CD14-positive monocyte (primary cell): ENCODE results near the gene D2HGDH. TPM values are rescaled to one million over a fixed set of nuclear protein-coding genes. Genes with fewer than 3 reads are reported as not detected.

Source experiments
- DNase-seq, 3 donors: peaks; one replicate each; pipeline ENCODE4 v3.0.0-alpha.2; 2011 to 2022
- H2AFZ ChIP-seq: 2 replicates; pipeline ENCODE4 v1.6.0; 2012; ENCODE audit warnings: mild to moderate bottlenecking, low read depth, low read length, inconsistent platforms; ENCODE audit not compliant: insufficient read depth, poor library complexity, severe bottlenecking
- H3K27ac ChIP-seq, 2 donors: 1 replicate in 1 of 2; 2 replicates in 1 of 2; pipeline ENCODE4 v1.5.1; 2012 to 2013; ENCODE audit warnings: low read length in 2 of 2, control low read depth in 1 of 2, inconsistent platforms in 1 of 2, low read depth in 1 of 2, mild to moderate bottlenecking in 1 of 2
- H3K27me3 ChIP-seq, 2 donors: one replicate each; pipeline versions ENCODE4 v1.6.0 to v1.6.1; 2011 to 2013; ENCODE audit warnings: low read length in 2 of 2; ENCODE audit not compliant: control insufficient read depth in 2 of 2, insufficient read depth in 2 of 2
- H3K36me3 ChIP-seq, 2 donors: replicated peaks in 1 of 2; 1 replicate in 1 of 2; 2 replicates in 1 of 2; pipeline versions ENCODE4 v1.5.1 to v1.6.1; 2012 to 2013; ENCODE audit warnings: low read length in 2 of 2, control low read depth in 1 of 2, inconsistent platforms in 1 of 2, mild to moderate bottlenecking in 1 of 2; ENCODE audit not compliant: insufficient read depth in 2 of 2, control insufficient read depth in 1 of 2
- H3K4me1 ChIP-seq, 2 donors: 1 replicate in 1 of 2; 2 replicates in 1 of 2; pipeline versions ENCODE4 v1.5.1 to v1.6.1; 2012 to 2013; ENCODE audit warnings: low read length in 2 of 2, control low read depth in 1 of 2, inconsistent platforms in 1 of 2, mild to moderate bottlenecking in 1 of 2, moderate library complexity in 1 of 2; ENCODE audit not compliant: insufficient read depth in 2 of 2, control insufficient read depth in 1 of 2
- H3K4me2 ChIP-seq: replicated peaks from 2 replicates; pipeline ENCODE3; 2012; ENCODE audit warnings: low read length, moderate library complexity, mild to moderate bottlenecking; ENCODE audit not compliant: poor library complexity, severe bottlenecking; ENCODE audit errors: extremely low read depth
- H3K4me3 ChIP-seq, 3 experiments: fragments of 200-600 bp in 1 of 3; sonication (generic) in 1 of 3; replicated peaks in 1 of 3; 1 replicate in 2 of 3; 2 replicates in 1 of 3; pipeline ENCODE4 v1.5.1; 2011 to 2013; ENCODE audit warnings: low read length in 3 of 3, mild to moderate bottlenecking in 3 of 3, control low read depth in 2 of 3, low read depth in 2 of 3, inconsistent platforms in 1 of 3, moderate library complexity in 1 of 3
- H3K79me2 ChIP-seq: 2 replicates; pipeline ENCODE4 v1.6.0; 2012; ENCODE audit warnings: mild to moderate bottlenecking, control low read depth, inconsistent platforms, low read length, moderate library complexity; ENCODE audit not compliant: insufficient read depth
- H3K9ac ChIP-seq: 2 replicates; pipeline ENCODE4 v1.6.0; 2017; ENCODE audit warnings: low read length, mild to moderate bottlenecking; ENCODE audit not compliant: insufficient read depth, poor library complexity, severe bottlenecking
- H3K9me3 ChIP-seq, 2 donors: replicated peaks in 1 of 2; 1 replicate in 1 of 2; 2 replicates in 1 of 2; pipeline versions ENCODE4 v1.5.1 to v1.6.1; 2012 to 2013; ENCODE audit warnings: low read length in 2 of 2, control low read depth in 1 of 2; ENCODE audit not compliant: control insufficient read depth in 1 of 2, insufficient read depth in 1 of 2
- H4K20me1 ChIP-seq: 2 replicates; pipeline ENCODE4 v1.6.0; 2012; ENCODE audit warnings: mild to moderate bottlenecking, low read length, control low read depth, moderate library complexity; ENCODE audit not compliant: insufficient read depth
- H3K27ac Mint-ChIP-seq, 7 donors: one replicate each; pipeline ENCODE4 v1.8.0; 2020; ENCODE audit warnings: mild to moderate bottlenecking in 7 of 7, mixed read lengths in 7 of 7, moderate library complexity in 6 of 7, inconsistent platforms in 2 of 7
- H3K27me3 Mint-ChIP-seq, 3 donors: one replicate each; pipeline ENCODE4 v1.8.0; 2021 to 2022; ENCODE audit warnings: low read depth in 3 of 3, mild to moderate bottlenecking in 3 of 3, mixed read lengths in 3 of 3, moderate library complexity in 3 of 3, inconsistent platforms in 1 of 3
- H3K36me3 Mint-ChIP-seq, 2 donors: one replicate each; pipeline ENCODE4 v1.8.0; 2020; ENCODE audit warnings: mixed read lengths in 2 of 2, inconsistent platforms in 1 of 2, mild to moderate bottlenecking in 1 of 2
- H3K4me1 Mint-ChIP-seq: one replicate; pipeline ENCODE4 v1.8.0; 2020; ENCODE audit warnings: mild to moderate bottlenecking, mixed read lengths
- H3K4me3 Mint-ChIP-seq, 2 donors: one replicate each; pipeline ENCODE4 v1.8.0; 2020; ENCODE audit warnings: mild to moderate bottlenecking in 2 of 2, mixed read lengths in 2 of 2, moderate library complexity in 1 of 2
- H3K9me3 Mint-ChIP-seq, 7 donors: one replicate each; pipeline ENCODE4 v1.8.0; 2020 to 2022; ENCODE audit warnings: mixed read lengths in 7 of 7, mild to moderate bottlenecking in 6 of 7, moderate library complexity in 6 of 7, inconsistent platforms in 2 of 7
- CTCF ChIP-seq: fragments of 200-600 bp; IDR thresholded peaks from one replicate; pipeline ENCODE4 v1.8.0; 2022; ENCODE audit warnings: antibody characterized with exemption, mild to moderate bottlenecking
- WGBS: methylation state at CpG from one replicate; pipeline ENCODE4 v1.1.5; 2013; ENCODE audit warnings: missing lambda C conversion rate; ENCODE audit not compliant: insufficient coverage; 5-methylcytosine and 5-hydroxymethylcytosine counted together
- intact Hi-C, 2 donors: fragments of 100-400 bp; cut with micrococcal nuclease; formaldehyde crosslinking; loops; one replicate each; pipeline versions ENCODE4 v1.15.0 to v1.15.1; 2023
- polyA plus RNA-seq, 3 donors: library from polyadenylated mRNA; depleted of rRNA in 1 of 3; unstranded in 2 of 3; stranded (reverse) in 1 of 3; fragments of 300-500 nt in 2 of 3; fragments of >200 nt in 1 of 3; fragmentation: Illumina TruSeq in 2 of 3; gene quantifications; 1 replicate in 2 of 3; 2 replicates in 1 of 3; pipeline ENCODE4 v1.2.3, GENCODE V29; 2012 to 2021

D2HGDH gene
- polyA plus RNA-seq, 3 donors = 1.0 to 57.1 (median 1.1) TPM

GRCh38 chr2:241808051-241808720 is 73.8 kb downstream of the D2HGDH start:
- TF ChIP-seq CTCF = no peak
- Histone ChIP-seq H3K9me3 (no peaks in the 10 kb centered on the region), H4K20me1 (no peaks in the 10 kb centered on the region), H3K4me2 (no peak overlapping the region), H3K4me3 (no peak overlapping the region), H3K9ac (no peak overlapping the region), H3K79me2 (no peaks in the 10 kb centered on the region), H3K27me3 (peaks cover 8 to 15% of the 10 kb centered on the region in 2 donors), H3K4me1 (peaks cover 13 to 18% of the 10 kb centered on the region in 2 donors), H3K36me3 (no peaks in the 10 kb centered on the region), H3K27ac (no peak overlapping the region), H2AFZ (no peak overlapping the region)
- Mint-ChIP-seq H3K36me3 (no peaks in the 10 kb centered on the region), H3K4me1 (peaks cover 7% of the 10 kb centered on the region), H3K27ac (peak overlapping the region in 1 of 7 donors; percentile 18), H3K4me3 (no peak overlapping the region), H3K9me3 (peaks cover 0 to 2% (median 0%) of the 10 kb centered on the region in 7 donors), H3K27me3 (peaks cover 10 to 21% (median 17%) of the 10 kb centered on the region in 3 donors)
- DNase-seq = no peak
- intact Hi-C loops = no loop called here
- 96% methylated on average over 4 of the region's 17 CpGs for WGBS

- Mint-ChIP-seq H3K27ac (peak within 1 kb of the TSS in 2 of 7 donors; percentile 18 to 43), H3K9me3 (peaks cover 0 to 2% (median 0%) of the 10 kb centered on the region in 7 donors), H3K4me1 (peaks cover 5% of the 10 kb centered on the region), H3K36me3 (no peaks in the 10 kb centered on the region), H3K27me3 (peaks cover 6 to 18% (median 16%) of the 10 kb centered on the region in 3 donors), H3K4me3 (no peak within 1 kb of the TSS)
- Histone ChIP-seq H3K4me2 (no peak within 1 kb of the TSS), H3K4me3 (no peak within 1 kb of the TSS), H2AFZ (no peak within 1 kb of the TSS), H3K79me2 (no peaks in the 10 kb centered on the region), H3K9me3 (no peaks in the 10 kb centered on the region), H3K4me1 (peaks cover 11% of the 10 kb centered on the region in 2 donors), H3K27me3 (peaks cover 8 to 11% of the 10 kb centered on the region in 2 donors), H3K9ac (no peak within 1 kb of the TSS), H3K27ac (no peak within 1 kb of the TSS), H3K36me3 (no peaks in the 10 kb centered on the region), H4K20me1 (no peaks in the 10 kb centered on the region)
- TF ChIP-seq CTCF = no peak
- intact Hi-C loops = no loop called here
- no peak for DNase-seq
- WGBS = 96% methylated on average over 29 of the region's 31 CpGs
These were observed 74.4 kb downstream of the D2HGDH start, which contains the start of gene NEU4 for GRCh38 chr2:241808721-241809382. Gene NEU4, plus strand, starts transcription at chr2:241809193. Its CDS starts 5,292 bp downstream, at chr2:241814485.
